HG02943 (cell line): ENCODE data around the gene CLPTM1.
A peak's percentile ranks its signal among the peaks of the same experiment; 100 is the strongest.

ENCODE experiments used
- ATAC-seq: cut with Tn5 transposase; IDR thresholded peaks from one replicate; pipeline ENCODE4 v1.9.1; 2021; ENCODE audit warnings: mild to moderate bottlenecking, low read depth, moderate library complexity; ENCODE audit not compliant: unreplicated experiment

CLPTM1 gene

DNA sequence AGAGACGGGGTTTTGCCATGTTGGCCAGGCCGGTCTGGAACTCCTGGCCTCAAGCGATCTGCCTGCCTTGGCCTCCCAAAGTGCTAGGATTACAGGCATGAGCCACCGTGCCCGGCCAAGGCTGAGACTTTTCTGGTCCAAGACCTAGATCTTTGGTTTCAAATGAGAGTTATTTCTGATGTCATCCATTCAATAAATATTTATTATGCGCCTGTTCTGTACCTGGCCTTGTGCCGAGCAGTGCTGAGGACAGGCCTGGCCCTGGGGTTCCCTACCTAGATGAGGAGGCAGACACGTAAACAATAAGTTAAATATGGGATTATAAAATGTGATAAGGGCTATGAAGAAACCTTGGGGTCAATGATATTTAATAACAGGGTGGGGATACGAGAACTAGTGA, 50.6 kb downstream of the CLPTM1 start:
- no peak for ATAC-seq

DNA sequence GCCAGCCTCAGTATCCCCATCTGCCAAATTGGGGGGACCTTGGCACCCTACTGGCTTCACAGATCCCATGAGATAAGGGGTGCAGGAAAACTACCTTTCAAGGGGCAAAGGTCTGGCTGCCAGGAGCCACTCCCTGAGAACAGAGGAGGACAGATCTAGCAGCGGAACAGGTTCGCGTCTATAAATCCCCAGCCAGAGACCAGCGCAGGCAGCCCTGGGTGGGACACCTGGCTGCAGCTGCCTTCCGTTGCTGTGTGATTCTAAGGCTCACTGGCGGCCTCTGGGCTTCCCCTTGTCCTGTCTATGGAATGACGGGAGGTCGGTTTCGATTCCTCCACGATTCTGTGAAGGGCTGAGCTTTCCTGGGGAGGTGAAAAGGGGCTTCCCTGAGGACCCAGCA, 53.4 kb downstream of the CLPTM1 start:
- no peak for ATAC-seq

- no peak for ATAC-seq
Observed at GRCh38 chr19:45009625-45010255, 54.6 kb downstream of the CLPTM1 start.

DNA sequence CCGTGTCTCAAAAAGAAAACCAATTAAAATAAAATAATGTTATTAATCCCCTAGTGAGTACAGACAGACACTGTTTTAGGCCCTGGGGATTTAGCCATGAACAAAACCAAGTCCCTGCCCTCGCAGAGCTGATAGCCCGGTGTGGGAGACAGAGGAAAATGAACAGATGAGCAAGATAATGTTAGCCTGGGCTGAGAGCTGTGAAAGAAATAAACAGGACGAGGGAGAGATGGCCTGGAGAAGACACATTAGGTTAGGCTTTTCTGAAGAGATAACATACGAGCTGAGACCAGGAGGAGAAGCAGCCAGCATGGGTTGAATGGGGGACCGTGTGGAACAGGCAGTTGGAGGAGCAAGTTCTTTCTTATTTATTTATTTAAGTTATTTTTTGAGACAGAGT, 55.1 kb downstream of the CLPTM1 start:
- no peak for ATAC-seq

- ATAC-seq, result no peak
Observed at GRCh38 chr19:45011959-45012358, 56.8 kb downstream of the CLPTM1 start.

DNA sequence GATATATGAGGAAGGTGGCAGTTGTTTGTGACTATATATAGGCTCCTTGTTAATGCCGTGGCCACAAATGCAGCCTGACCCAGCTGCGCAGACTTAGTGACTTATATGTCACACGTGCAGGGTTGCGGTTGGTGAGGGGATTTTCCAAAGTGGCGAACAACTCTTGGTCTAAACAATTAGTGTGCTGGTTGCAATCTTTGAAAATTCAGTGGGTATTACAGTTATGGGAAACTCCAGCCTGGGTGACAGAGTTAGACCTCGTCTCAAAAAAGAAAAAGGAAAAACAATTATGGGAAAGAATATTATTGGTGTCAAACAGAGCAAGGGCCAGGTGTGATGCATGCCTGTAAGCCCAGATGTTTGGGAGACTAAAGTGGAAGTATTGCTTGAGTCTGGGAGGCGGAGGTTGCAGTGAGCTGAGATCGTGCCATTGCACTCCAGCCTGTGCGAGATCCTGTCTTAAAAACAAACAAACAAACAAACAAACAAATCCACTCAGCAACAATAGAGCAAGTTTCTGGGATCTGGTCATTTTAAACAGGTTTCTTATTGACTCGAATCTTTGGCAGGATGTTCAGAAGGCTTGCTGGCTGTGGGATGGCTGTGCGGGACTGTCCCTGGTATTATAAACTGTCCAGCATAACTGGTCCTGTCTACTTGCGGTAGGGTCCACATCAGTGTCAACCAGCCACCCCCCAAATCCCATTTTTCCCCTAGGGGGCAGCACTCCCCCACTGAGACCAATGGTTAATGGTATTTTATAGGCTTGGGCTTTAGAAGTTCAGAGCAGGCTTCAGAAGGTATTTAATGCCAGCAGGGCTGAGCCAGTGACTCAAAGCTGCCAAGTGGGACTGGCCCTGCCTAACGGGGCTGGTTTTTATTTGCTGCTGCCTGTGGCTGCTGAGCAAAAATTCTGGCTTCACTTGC, 61.5 kb downstream of the CLPTM1 start:
- ATAC-seq, result peak; percentile 60

- no peak for ATAC-seq
Observed at GRCh38 chr19:45019187-45019586, 64.0 kb downstream of the CLPTM1 start.

- no peak for ATAC-seq
Observed at GRCh38 chr19:45020071-45020470, 64.9 kb downstream of the CLPTM1 start.

- no peak for ATAC-seq
Observed at GRCh38 chr19:45021971-45022370, 66.8 kb downstream of the CLPTM1 start.

GRCh38 chr19:45023048-45023447, 67.9 kb downstream of the CLPTM1 start:
- ATAC-seq, result no peak

DNA sequence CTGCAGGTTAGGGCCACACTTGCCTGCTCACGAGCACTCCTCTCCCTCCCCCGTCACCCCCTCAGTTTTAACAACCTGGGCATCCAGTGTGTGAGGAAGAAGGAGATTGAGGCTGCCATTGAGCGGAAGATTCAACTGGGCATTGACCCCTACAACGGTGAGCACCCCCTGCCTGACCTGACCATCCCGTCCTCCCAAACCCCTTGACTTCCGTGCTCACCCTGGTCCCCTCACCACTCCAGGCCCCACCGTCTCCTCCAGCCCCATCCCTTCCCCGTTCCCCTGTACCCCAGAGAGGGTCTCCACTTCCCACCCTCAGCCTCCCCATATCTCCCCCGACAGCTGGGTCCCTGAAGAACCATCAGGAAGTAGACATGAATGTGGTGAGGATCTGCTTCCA, 70.1 kb downstream of the CLPTM1 start:
- ATAC-seq, result no peak

DNA sequence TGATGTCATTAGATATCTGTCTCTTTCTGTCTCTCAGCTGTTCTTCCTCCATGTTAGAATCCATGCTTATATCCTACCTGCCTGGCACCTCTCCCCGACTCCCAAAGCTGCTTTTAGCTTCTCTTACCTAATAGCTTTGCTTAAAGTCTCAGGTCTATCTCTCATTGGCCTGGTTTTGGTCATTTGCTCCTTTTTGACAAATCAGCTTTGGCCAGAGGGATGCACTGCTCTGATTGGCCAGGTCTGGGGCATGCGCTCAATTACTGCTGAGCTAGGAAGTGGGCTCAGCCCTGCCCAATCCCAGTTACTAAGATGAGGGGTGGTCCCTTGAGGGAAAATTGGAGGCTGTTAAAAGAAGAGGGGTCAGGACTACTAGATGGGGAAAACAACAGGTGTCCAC, 72.2 kb downstream of the CLPTM1 start:
- no peak for ATAC-seq

GRCh38 chr19:45030825-45031224, 75.6 kb downstream of the CLPTM1 start:
- ATAC-seq, result no peak

- ATAC-seq, result no peak
Observed at GRCh38 chr19:45032421-45032820, 77.2 kb downstream of the CLPTM1 start.

- ATAC-seq, result no peak
Observed at GRCh38 chr19:45035755-45036154, 80.6 kb downstream of the CLPTM1 start.

GRCh38 chr19:45037393-45038169, 82.4 kb downstream of the CLPTM1 start:
- ATAC-seq, result no peak

DNA sequence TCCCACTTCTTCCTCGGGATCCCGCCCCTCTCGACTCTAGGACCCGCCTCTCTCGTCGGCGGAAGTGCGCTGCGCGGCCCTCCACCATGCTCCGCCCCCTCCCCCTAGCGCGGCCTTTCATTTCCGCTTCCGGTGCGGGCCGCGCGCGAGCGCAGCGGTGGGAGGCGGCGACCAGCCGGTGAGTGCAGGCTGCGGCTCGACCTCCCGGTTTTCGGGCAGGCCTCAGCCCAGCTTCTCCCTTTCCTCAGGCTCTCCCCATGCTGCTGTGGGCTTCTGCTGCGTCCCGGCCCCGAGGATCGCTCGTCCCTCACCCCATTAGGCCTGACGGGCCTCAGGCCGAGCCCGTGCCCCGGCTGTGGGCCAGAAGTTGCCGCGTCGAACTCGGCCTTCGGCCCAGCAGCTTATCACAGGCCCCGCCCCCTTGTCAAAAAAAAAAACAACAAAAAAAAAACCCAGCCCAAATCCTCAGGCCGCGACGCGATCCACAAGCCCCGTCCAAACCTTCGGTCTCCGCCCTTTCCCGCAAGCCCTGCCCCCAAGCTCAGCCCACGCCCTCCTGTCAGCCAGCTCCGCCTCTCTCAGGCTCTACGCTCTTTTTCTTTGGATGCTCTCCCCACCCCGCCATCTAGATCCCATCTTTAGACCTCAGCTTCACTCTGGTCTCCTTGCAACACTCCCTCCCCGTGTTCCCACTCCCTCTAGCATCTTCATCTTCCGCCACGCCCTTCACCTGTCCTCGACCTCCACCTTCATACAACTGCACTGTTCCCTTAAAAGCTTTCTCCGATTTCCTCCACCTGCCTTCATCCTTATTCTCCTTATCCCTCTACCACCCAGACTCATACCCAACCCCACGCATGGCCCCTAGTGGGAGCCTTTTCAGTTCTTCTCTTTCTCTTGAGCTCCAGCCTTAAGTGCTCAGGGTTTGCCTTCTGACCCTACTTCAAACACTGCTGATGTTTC, 84.0 kb downstream of the CLPTM1 start, which contains the start of gene CLASRP:
Gene CLASRP, plus strand, starts transcription at position 115 of the 963 bp plus-strand sequence. CDS start 1,168 bp downstream, outside the sequence.
- peak; percentile 76 for ATAC-seq

DNA sequence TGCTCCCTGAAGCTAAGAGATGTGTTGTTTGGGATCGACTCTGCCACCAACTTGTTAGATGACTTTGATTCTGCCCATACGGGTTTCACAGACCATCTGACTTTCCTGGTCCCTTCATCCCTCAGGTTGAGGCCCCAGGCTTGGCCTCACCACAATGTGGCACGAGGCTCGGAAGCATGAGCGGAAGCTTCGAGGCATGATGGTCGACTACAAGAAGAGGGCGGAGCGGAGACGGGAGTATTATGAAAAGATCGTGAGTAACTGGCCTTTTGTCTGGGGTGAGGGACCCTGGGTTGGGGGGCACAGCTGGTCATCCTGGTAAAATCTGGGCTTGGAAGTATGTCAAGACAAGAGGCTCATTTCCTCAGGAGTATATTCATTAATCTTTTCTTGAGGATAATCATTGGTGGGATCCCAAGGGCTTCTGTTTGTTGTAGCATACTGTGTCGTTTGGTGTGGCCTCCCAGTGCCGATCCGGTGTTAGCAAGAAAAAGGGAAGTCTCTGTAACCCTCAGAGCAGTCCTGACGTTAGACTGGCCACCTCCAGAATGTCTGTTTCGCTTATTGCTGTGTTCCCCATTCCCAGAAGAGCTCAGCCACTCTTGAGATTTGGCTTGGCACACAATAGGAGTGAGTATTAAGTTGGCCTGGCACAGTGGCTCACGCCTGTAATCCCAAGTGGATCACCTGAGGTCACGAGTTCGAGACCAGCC, 85.0 kb downstream of the CLPTM1 start:
- ATAC-seq, result no peak

DNA sequence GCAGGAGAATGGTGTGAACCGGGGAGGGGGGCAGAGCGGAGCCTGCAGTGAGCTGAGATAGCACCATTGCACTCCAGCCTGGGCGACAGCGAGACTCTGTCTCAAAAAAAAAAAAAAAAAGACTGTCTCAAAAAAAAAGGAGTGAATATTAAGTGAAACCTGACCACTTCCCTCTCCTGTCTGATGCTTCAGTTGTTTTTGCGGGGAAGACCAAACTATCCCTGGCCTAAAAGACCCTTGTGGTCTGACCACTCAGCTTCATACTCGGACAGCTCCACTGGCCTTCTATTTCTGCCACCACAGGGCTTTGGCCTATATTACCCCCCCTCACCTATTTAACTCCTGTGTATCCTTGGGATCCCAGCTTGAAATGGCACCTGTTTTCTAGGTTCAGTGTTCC, 85.9 kb downstream of the CLPTM1 start:
- no peak for ATAC-seq
